Adrenal gland (tissue), 12 donors: ENCODE data around the gene TSPAN13. TPM values are rescaled to one million over a fixed set of nuclear protein-coding genes. Genes with fewer than 3 reads are reported as not detected.

Source experiments
- DNase-seq, 7 donors: peaks; one replicate each; pipeline ENCODE4 v3.0.0-alpha.2; 2019 to 2020
- H3K27ac ChIP-seq, 5 donors: fragments of 200-600 bp; sonication (generic) in 4 of 5; 1 replicate in 3 of 5; 2 replicates in 2 of 5; pipeline versions ENCODE4 v1.5.1 to v1.8.0; 2016 to 2020; ENCODE audit warnings: mild to moderate bottlenecking in 1 of 5
- H3K27me3 ChIP-seq: fragments of 200-600 bp; 2 replicates; pipeline ENCODE4 v1.8.0; 2021
- H3K36me3 ChIP-seq, 2 donors: fragments of 200-600 bp; replicated peaks in 1 of 2; 1 replicate in 1 of 2; 2 replicates in 1 of 2; pipeline versions ENCODE4 v1.5.1 to v1.8.0; 2018 to 2022
- H3K4me1 ChIP-seq, 2 donors: fragments of 200-600 bp; replicated peaks in 1 of 2; 1 replicate in 1 of 2; 2 replicates in 1 of 2; pipeline versions ENCODE4 v1.5.1 to v1.8.0; 2018 to 2021
- H3K4me3 ChIP-seq, 4 donors: fragments of 200-600 bp; sonication (generic) in 3 of 4; one replicate each; pipeline ENCODE4 v1.5.1; 2016 to 2018
- H3K9me3 ChIP-seq, 3 donors: fragments of 200-600 bp; sonication (generic) in 1 of 3; replicated peaks in 1 of 3; 1 replicate in 2 of 3; 2 replicates in 1 of 3; pipeline versions ENCODE4 v1.5.1 to v1.8.0; 2016 to 2021
- CTCF ChIP-seq, 6 experiments: fragments of 450-650 bp in 4 of 6; fragments of 200-600 bp in 2 of 6; sonication (generic) in 1 of 6; IDR thresholded peaks; 1 replicate in 5 of 6; 2 replicates in 1 of 6; pipeline versions ENCODE4 v1.5.1 to v1.8.0; 2016 to 2021; ENCODE audit warnings: antibody characterized with exemption in 6 of 6, mild to moderate bottlenecking in 2 of 6, moderate library complexity in 1 of 6
- POLR2A ChIP-seq, 2 donors: fragments of 450-650 bp; IDR thresholded peaks; one replicate each; pipeline ENCODE4 v1.6.1; 2017; ENCODE audit warnings: antibody characterized with exemption in 2 of 2, mild to moderate bottlenecking in 2 of 2, moderate library complexity in 1 of 2
- WGBS, 4 donors: extraction: QIAGEN DNeasy Blood & Tissue Kit in 2 of 4; methylation state at CpG; one replicate each; pipeline versions ENCODE4 v1.1.5 to v1.1.7; 2013 to 2017; 5-methylcytosine and 5-hydroxymethylcytosine counted together
- intact Hi-C, 2 donors: fragments of 100-400 bp; cut with DNase I; formaldehyde crosslinking; loops; one replicate each; pipeline versions ENCODE4 v1.14.1 to v1.15.0; 2022 to 2023
- polyA plus RNA-seq, 3 donors: library from polyadenylated mRNA; stranded (reverse); fragments of 200-250 nt in 2 of 3; fragments of 350-450 nt in 1 of 3; fragmentation: Illumina TruSeq in 1 of 3; extraction: RNeasy Lipid Tissue Mini Kit (QIAGEN cat#74804) in 1 of 3; gene quantifications; one replicate each; pipeline ENCODE4 v1.2.3, GENCODE V29; 2013 to 2014
- total RNA-seq, 9 donors: library from RNA; depleted of rRNA in 4 of 9; stranded (reverse); fragments of >200 nt in 4 of 9; fragments of 120-200 nt in 1 of 9; fragmentation: NEBNext Ultra II Directional in 1 of 9; extraction: Animal tissue kit (Norgen Biotek cat#: 25700) in 1 of 9; gene quantifications; one replicate each; pipeline versions ENCODE4 v1.1.0 to v1.2.4, GENCODE V29; 2013 to 2023
- donor health status: healthy with polysubstance abuse.
- donor health status: Bipolar disorder and iron deficiency.
- donor health status: DM: yes; HTN: yes; CAD: no.
- donor health status: DM: no; HTN: no; CAD: no.
- donor health status: DM: no; HTN: no; CAD: no.
- donor health status: DM: yes; HTN: yes; CAD: no.

TSPAN13 gene
- total and polyA plus RNA-seq, 12 donors = 19.3 to 119 (median 57.0) TPM

GRCh38 chr7:16785321-16785720, 31.8 kb downstream of the TSPAN13 start:
- WGBS, 4 donors = 66 to 79% (median 72%) methylated on average over 1 of the region's 1 CpG
- H3K4me1 ChIP-seq = no peaks in the 10 kb centered on the region
- no peaks in the 10 kb centered on the region for H3K36me3 ChIP-seq
- H3K9me3 ChIP-seq = no peaks in the 10 kb centered on the region
- intact Hi-C loops = loop anchor here in 1 of 2 donors (10.0 kb wide), 1 partner anchor 71 kb away; no protein-coding TSS in a partner anchor
- TF ChIP-seq POLR2A (IDR thresholded peaks at IDR 0.05) (no peak), CTCF (IDR thresholded peaks at IDR 0.05) (no peak)
- no peaks in the 10 kb centered on the region for H3K27me3 ChIP-seq
- H3K4me3 ChIP-seq = no peak overlapping the region
- DNase-seq = no peak
- H3K27ac ChIP-seq = no peak overlapping the region

- Histone ChIP-seq H3K36me3 (no peaks in the 10 kb centered on the region), H3K4me1 (no peaks in the 10 kb centered on the region), H3K9me3 (no peaks in the 10 kb centered on the region), H3K27ac (no peak overlapping the region), H3K27me3 (no peaks in the 10 kb centered on the region), H3K4me3 (no peak overlapping the region)
- TF ChIP-seq POLR2A (IDR thresholded peaks at IDR 0.05) (no peak), CTCF (IDR thresholded peaks at IDR 0.05) (no peak)
- DNase-seq = no peak
- WGBS, 4 donors = 56 to 65% (median 59%) methylated on average over 2 of the region's 2 CpGs
- intact Hi-C loops = loop anchor here in 1 of 2 donors (10.0 kb wide), 1 partner anchor 71 kb away; no protein-coding TSS in a partner anchor
Measured at GRCh38 chr7:16785846-16786245, 32.3 kb downstream of the TSPAN13 start.

GRCh38 chr7:16786257-16786656, 32.7 kb downstream of the TSPAN13 start:
- DNase-seq = no peak

GRCh38 chr7:16787127-16787526, 33.6 kb downstream of the TSPAN13 start:
- intact Hi-C loops = loop anchor here in 1 of 2 donors (10.0 kb wide), 1 partner anchor 72 kb away; no protein-coding TSS in a partner anchor
- no peak for TF ChIP-seq CTCF (IDR thresholded peaks at IDR 0.05)
- no peak for TF ChIP-seq POLR2A (IDR thresholded peaks at IDR 0.05)
- 78 to 93% (median 83%) methylated on average over 1 of the region's 1 CpG for WGBS, 4 donors
- no peaks in the 10 kb centered on the region for H3K9me3 ChIP-seq
- H3K27ac ChIP-seq = no peak overlapping the region
- no peaks in the 10 kb centered on the region for H3K36me3 ChIP-seq
- no peak overlapping the region for H3K4me3 ChIP-seq
- no peak for DNase-seq
- H3K4me1 ChIP-seq = no peaks in the 10 kb centered on the region
- H3K27me3 ChIP-seq = no peaks in the 10 kb centered on the region

More at GRCh38 chr7:16786257-16786656, 32.7 kb downstream of the TSPAN13 start:
- 79 to 82% (median 80%) methylated on average over 4 of the region's 4 CpGs for WGBS, 4 donors
- H3K4me1 ChIP-seq = no peaks in the 10 kb centered on the region
- H3K27ac ChIP-seq = no peak overlapping the region
- no peaks in the 10 kb centered on the region for H3K36me3 ChIP-seq
- no peaks in the 10 kb centered on the region for H3K9me3 ChIP-seq
- no peak for TF ChIP-seq CTCF (IDR thresholded peaks at IDR 0.05)
- TF ChIP-seq POLR2A (IDR thresholded peaks at IDR 0.05) = no peak
- intact Hi-C loops = loop anchor here in 1 of 2 donors (10.0 kb wide), 1 partner anchor 71 kb away; no protein-coding TSS in a partner anchor
- no peak overlapping the region for H3K4me3 ChIP-seq
- no peaks in the 10 kb centered on the region for H3K27me3 ChIP-seq
